Amniotic epithelial cell (primary cell): ENCODE data around the gene ZBTB20.
A peak's percentile ranks its signal among the peaks of the same experiment; 100 is the strongest.

ENCODE experiments used
- DNase-seq: peaks from one replicate; pipeline ENCODE4 v3.0.0-alpha.2; 2010; ENCODE audit warnings: low read depth

Gene ZBTB20

GRCh38 chr3:114364806-114365654 lies 782.1 kb downstream of the ZBTB20 start:
- DNase-seq, result peak; percentile 73

- peak; percentile 70 for DNase-seq
These were observed 783.4 kb downstream of the ZBTB20 start for GRCh38 chr3:114363554-114364202.

- DNase-seq, result peak; percentile 21
These were observed 784.3 kb downstream of the ZBTB20 start for GRCh38 chr3:114362815-114363214.

GRCh38 chr3:114361391-114361790 lies 785.7 kb downstream of the ZBTB20 start:
- DNase-seq, result no peak

- DNase-seq, result no peak
These were observed 790.6 kb downstream of the ZBTB20 start for GRCh38 chr3:114356525-114356924.

GRCh38 chr3:114356066-114356465 lies 791.0 kb downstream of the ZBTB20 start:
- no peak for DNase-seq

GRCh38 chr3:114355653-114356052 lies 791.4 kb downstream of the ZBTB20 start:
- no peak for DNase-seq

GRCh38 chr3:114351822-114352145 lies 795.3 kb downstream of the ZBTB20 start:
- no peak for DNase-seq

- no peak for DNase-seq
These were observed 795.8 kb downstream of the ZBTB20 start for GRCh38 chr3:114351123-114351821.

- no peak for DNase-seq
These were observed 796.4 kb downstream of the ZBTB20 start for GRCh38 chr3:114350690-114351089.

GRCh38 chr3:114350271-114350670 lies 796.8 kb downstream of the ZBTB20 start:
- no peak for DNase-seq

- no peak for DNase-seq
These were observed 802.6 kb downstream of the ZBTB20 start for GRCh38 chr3:114344492-114344891.

GRCh38 chr3:114338651-114339357 lies 808.3 kb downstream of the ZBTB20 start:
- no peak for DNase-seq

GRCh38 chr3:114336857-114337256 lies 810.2 kb downstream of the ZBTB20 start:
- no peak for DNase-seq

GRCh38 chr3:114336122-114336697 lies 810.9 kb downstream of the ZBTB20 start:
- no peak for DNase-seq

- DNase-seq, result no peak
These were observed 813.2 kb downstream of the ZBTB20 start for GRCh38 chr3:114333923-114334240.

- peak; percentile 9 for DNase-seq
These were observed 813.7 kb downstream of the ZBTB20 start for GRCh38 chr3:114333180-114333922.

GRCh38 chr3:114332342-114333179 lies 814.5 kb downstream of the ZBTB20 start:
- DNase-seq, result no peak

- DNase-seq, result no peak
These were observed 815.4 kb downstream of the ZBTB20 start for GRCh38 chr3:114331710-114332109.

GRCh38 chr3:114331007-114331406 lies 816.1 kb downstream of the ZBTB20 start:
- no peak for DNase-seq

GRCh38 chr3:114329823-114330222 lies 817.3 kb downstream of the ZBTB20 start:
- DNase-seq, result no peak
